ENCODE measurements around the gene ABCB6.

GRCh38 chr2:219243291-219243761 lies 24.6 kb upstream of the ABCB6 start:
- TF ChIP-seq CTCF (IDR thresholded peaks at IDR 0.05; ENCODE audit: borderline replicate concordance, extremely low read depth, low read length, poor library complexity, severe bottlenecking): no peak
- no peak for TF ChIP-seq EZH2 (IDR thresholded peaks at IDR 0.05; ENCODE audit: borderline replicate concordance, low read depth, low read length, severe bottlenecking)

All from DND-41 (cell line).